Heart right ventricle (tissue), 16 donors: ENCODE measurements around the gene ARRDC3. TPM values are rescaled to one million over a fixed set of nuclear protein-coding genes. Genes with fewer than 3 reads are reported as not detected.

Source experiments
- ATAC-seq, 8 donors: fragments of 200-7000 bp; cut with Tn5 transposase; one replicate each; pipeline ENCODE4 v1.9.1; 2020; ENCODE audit warnings: mild to moderate bottlenecking in 8 of 8, moderate library complexity in 8 of 8, moderate number of reproducible peaks in 1 of 8
- DNase-seq, 2 donors: peaks; one replicate each; pipeline ENCODE4 v3.0.0-alpha.2; 2020
- H3K27ac ChIP-seq, 10 donors: fragments of 200-600 bp; sonication (generic) in 2 of 10; one replicate each; pipeline versions ENCODE4 v1.5.0 to v1.8.0; 2020 to 2022; ENCODE audit warnings: mild to moderate bottlenecking in 3 of 10
- H3K27me3 ChIP-seq, 7 donors: fragments of 200-600 bp; one replicate each; pipeline ENCODE4 v1.8.0; 2021 to 2022; ENCODE audit warnings: mild to moderate bottlenecking in 2 of 7
- H3K36me3 ChIP-seq, 9 donors: fragments of 200-600 bp; sonication (generic) in 1 of 9; one replicate each; pipeline versions ENCODE4 v1.5.0 to v1.8.0; 2020 to 2022; ENCODE audit warnings: mild to moderate bottlenecking in 2 of 9
- H3K4me1 ChIP-seq, 9 donors: fragments of 200-600 bp; sonication (generic) in 1 of 9; one replicate each; pipeline versions ENCODE4 v1.5.0 to v1.8.0; 2020 to 2022; ENCODE audit warnings: mild to moderate bottlenecking in 4 of 9
- H3K4me3 ChIP-seq, 10 donors: fragments of 200-600 bp; sonication (generic) in 2 of 10; one replicate each; pipeline versions ENCODE4 v1.5.0 to v1.8.0; 2020 to 2022; ENCODE audit warnings: mild to moderate bottlenecking in 7 of 10, moderate library complexity in 2 of 10
- H3K9me3 ChIP-seq, 11 donors: fragments of 200-600 bp in 10 of 11; sonication (generic) in 2 of 11; one replicate each; pipeline versions ENCODE4 v1.5.0 to v1.8.0; 2013 to 2022; ENCODE audit warnings: mild to moderate bottlenecking in 2 of 11, control low read depth in 1 of 11, moderate library complexity in 1 of 11
- CTCF ChIP-seq, 9 donors: fragments of 200-600 bp; sonication (generic) in 2 of 9; IDR thresholded peaks; one replicate each; pipeline versions ENCODE4 v1.5.0 to v1.8.0; 2021 to 2022; ENCODE audit warnings: antibody characterized with exemption in 9 of 9, mild to moderate bottlenecking in 5 of 9, moderate library complexity in 1 of 9
- WGBS, 2 donors: extraction: QIAGEN DNeasy Blood & Tissue Kit; methylation state at CpG; one replicate each; pipeline ENCODE4 v1.1.7; 2013; ENCODE audit warnings: inconsistent platforms in 1 of 2; 5-methylcytosine and 5-hydroxymethylcytosine counted together
- intact Hi-C, 10 donors: fragments of 100-400 bp; cut with DNase I; formaldehyde crosslinking; loops; one replicate each; pipeline versions ENCODE4 v1.11.1 to v1.14.2; 2022
- polyA plus RNA-seq, 2 donors: library from polyadenylated mRNA; stranded (reverse); fragments of 200-250 nt; gene quantifications; one replicate each; pipeline ENCODE4 v1.2.3, GENCODE V29; 2013
- total RNA-seq, 10 donors: library from RNA; stranded (reverse); fragmentation: NEBNext Ultra II Directional in 3 of 10; extraction: Animal tissue kit (Norgen Biotek cat#: 25700) in 3 of 10; gene quantifications; one replicate each; pipeline versions ENCODE4 v1.2.1 to v1.2.4, GENCODE V29; 2021 to 2023
- donor health status: Arrhythmogenic right ventricular cardiomyopathy.
- donor health status: ischemic (EF 13 %, LVEDD 7.1; RV severe dilation, severe dysfunction).
- donor health status: healthy with polysubstance abuse.
- donor health status: DM: no; HTN: yes; CAD: no.
- donor health status: DM: no; HTN: no; CAD: no.
- donor health status: ischemic (EF 25% LVEDD 6.9; RV normal size, moderate dysfunction).
- donor health status: ischemic (EF 25% LVEDD 5.7; RV mildly dilated, moderate dysfunction).
- donor health status: healthy.
- donor health status: DM: yes; HTN: yes; CAD: no.
- donor health status: Ischemic cardiomyopathy.
- donor health status: ischemic (EF 35%, LVEDD 5.7; RV mildly dilated, moderate dysfunction).
- donor health status: nonischemic (EF 11% LVEDD 7.7; RV severe dilation, severe dysfunction).
- donor health status: DM: yes; HTN: yes; CAD: no.
- donor health status: PGD.
- donor health status: ischemic (EF 29% LVEDD 5.4; RV normal size, mild dysfunction).
- donor health status: nonischemic (EF 23%, LVEDD 6.1; RV moderate dilation, normal function).

ARRDC3 gene
- total and polyA plus RNA-seq, 12 donors: 4.8 to 61.5 (median 17.7) TPM

GRCh38 chr5:91318724-91319123 lies 64.4 kb downstream of the ARRDC3 start:
- Histone ChIP-seq H3K36me3 (no peaks in the 10 kb centered on the region), H3K4me1 (peaks cover 0 to 24% (median 4%) of the 10 kb centered on the region in 9 donors), H3K9me3 (no peaks in the 10 kb centered on the region), H3K27me3 (no peaks in the 10 kb centered on the region), H3K27ac (no peak overlapping the region), H3K4me3 (no peak overlapping the region)
- no peak for TF ChIP-seq CTCF (IDR thresholded peaks at IDR 0.05)
- DNase-seq: no peak
- 94% methylated on average over 9 of the region's 9 CpGs for WGBS, 2 donors
- no peak for ATAC-seq
- intact Hi-C loops: loop anchor here in 2 of 10 donors (10.0 kb wide), 1 partner anchor 56 kb away; no protein-coding TSS in a partner anchor
